ENCODE results near the gene SINHCAF. TPM values are rescaled to one million over a fixed set of nuclear protein-coding genes. Genes with fewer than 3 reads are reported as not detected.

SINHCAF gene
- total RNA-seq, 2 donors from 2014 or later, result 22.4 to 34.7 TPM

GRCh38 chr12:31326736-31327659, 1.0 kb upstream of the SINHCAF start:
- TF ChIP-seq CTCF (IDR thresholded peaks at IDR 0.05), result no peak
- Histone ChIP-seq H3K36me3 (no peaks in the 10 kb centered on the region), H3K4me1 (peaks cover 0 to 22% of the 10 kb centered on the region in 2 donors), H3K4me3 (peak overlapping the region; percentile 56 to 81), H3K27ac (peak overlapping the region; percentile 73 to 83), H3K27me3 (no peaks in the 10 kb centered on the region), H3K9me3 (no peaks in the 10 kb centered on the region)
- no peak for DNase-seq (ENCODE audit: low spot score)

- Histone ChIP-seq H3K4me3 (peak overlapping the region; percentile 56 to 81), H3K36me3 (no peaks in the 10 kb centered on the region), H3K9me3 (no peaks in the 10 kb centered on the region), H3K4me1 (peaks cover 0 to 22% of the 10 kb centered on the region in 2 donors), H3K27me3 (no peaks in the 10 kb centered on the region), H3K27ac (peak overlapping the region; percentile 73 to 83)
- no peak for DNase-seq (ENCODE audit: low spot score)
- TF ChIP-seq CTCF (IDR thresholded peaks at IDR 0.05), result no peak
Measured at GRCh38 chr12:31325524-31325875, 450 bp downstream of the SINHCAF start.

- no peak for TF ChIP-seq CTCF (IDR thresholded peaks at IDR 0.05)
- H3K4me1 ChIP-seq, result peaks cover 0 to 22% of the 10 kb centered on the region in 2 donors
- DNase-seq (ENCODE audit: low spot score), result peak; percentile 68
Measured at GRCh38 chr12:31324845-31325523, 966 bp downstream of the SINHCAF start.

DNA sequence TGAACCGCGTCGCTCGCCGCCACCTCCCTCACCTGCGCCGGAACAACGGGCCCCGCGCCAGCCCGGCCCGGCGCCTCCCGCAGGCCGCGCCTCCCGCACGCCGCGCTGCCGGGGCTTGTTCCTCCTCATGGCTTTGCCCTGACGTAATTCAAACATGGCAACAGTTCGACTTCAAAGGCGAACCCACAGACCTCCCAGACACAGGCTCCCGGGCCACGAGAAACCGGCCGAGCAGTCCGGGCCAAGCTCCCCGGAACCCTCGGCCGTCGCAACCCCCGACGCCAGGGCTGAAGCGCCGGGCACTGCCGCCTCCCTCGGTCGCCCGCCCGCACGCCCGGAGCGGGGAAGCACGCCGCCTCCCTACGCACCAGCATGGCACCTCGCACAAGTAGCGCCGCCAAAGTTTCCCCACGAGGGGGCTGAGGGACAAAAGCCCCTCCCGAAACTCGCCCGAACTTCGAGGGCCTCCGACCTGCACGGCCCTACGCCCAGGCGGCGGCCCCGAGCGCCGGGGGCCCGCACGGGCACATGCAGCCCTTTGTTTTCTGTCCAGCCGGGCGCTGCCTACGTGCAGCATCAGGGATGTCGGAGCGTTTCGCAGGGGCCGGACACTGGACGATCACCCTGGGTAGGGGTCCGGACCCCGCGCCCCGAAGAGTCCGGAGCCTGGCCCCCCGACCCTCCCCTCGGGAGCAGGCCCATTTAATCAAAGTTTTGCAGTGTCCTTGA, 1.7 kb downstream of the SINHCAF start:
- H3K4me1 ChIP-seq, result peaks cover 0 to 22% of the 10 kb centered on the region in 2 donors
- no peak for TF ChIP-seq CTCF (IDR thresholded peaks at IDR 0.05)
- peak overlapping the region; percentile 73 to 83 for H3K27ac ChIP-seq
- H3K4me3 ChIP-seq, result peak overlapping the region; percentile 56 to 81
- no peaks in the 10 kb centered on the region for H3K36me3 ChIP-seq
- no peaks in the 10 kb centered on the region for H3K9me3 ChIP-seq
- peak; percentile 64 for DNase-seq (ENCODE audit: low spot score)
- H3K27me3 ChIP-seq, result no peaks in the 10 kb centered on the region

More at GRCh38 chr12:31324845-31325523, 966 bp downstream of the SINHCAF start:
- H3K9me3 ChIP-seq, result no peaks in the 10 kb centered on the region
- H3K36me3 ChIP-seq, result no peaks in the 10 kb centered on the region
- peak overlapping the region; percentile 73 to 83 for H3K27ac ChIP-seq
- peak overlapping the region; percentile 56 to 81 for H3K4me3 ChIP-seq
- no peaks in the 10 kb centered on the region for H3K27me3 ChIP-seq

DNA sequence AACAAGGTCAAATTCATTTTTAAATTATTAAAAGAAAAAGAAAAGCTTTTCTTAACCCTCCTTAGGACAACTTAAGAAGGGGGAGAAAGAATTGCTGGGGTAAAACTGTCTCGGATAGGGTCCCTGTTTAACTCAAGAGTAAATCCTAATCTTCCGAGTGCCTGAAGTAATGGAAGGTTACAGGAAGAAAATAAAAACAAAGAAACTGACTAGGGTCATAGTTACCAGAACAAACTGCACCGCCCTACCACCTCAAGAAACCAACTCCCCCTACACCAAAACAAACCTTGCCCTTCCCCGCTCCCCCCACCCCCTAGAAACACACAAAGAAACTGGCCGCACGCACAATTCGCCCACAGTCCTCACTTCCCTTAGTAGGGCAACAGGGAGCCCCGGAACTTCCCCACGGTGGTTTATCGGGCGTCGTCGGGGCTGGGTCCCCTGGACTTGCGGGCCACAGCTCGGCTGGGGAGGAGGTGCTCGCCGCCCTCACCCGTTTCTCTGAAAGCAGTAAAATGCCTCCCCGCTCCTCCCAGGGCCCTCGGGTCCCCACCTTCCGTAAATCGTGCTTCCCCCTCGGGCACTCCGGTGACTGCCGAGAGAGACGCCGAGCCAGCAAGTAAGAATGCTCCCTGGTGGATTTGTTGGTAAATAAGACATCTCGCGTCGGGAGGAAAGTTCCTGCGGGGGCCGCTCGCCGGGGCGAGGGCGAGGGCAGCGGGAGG, 2.4 kb downstream of the SINHCAF start:
- Histone ChIP-seq H3K27me3 (no peaks in the 10 kb centered on the region), H3K4me3 (peak overlapping the region; percentile 56 to 81), H3K27ac (peak overlapping the region; percentile 73 to 83), H3K4me1 (peaks cover 0 to 22% of the 10 kb centered on the region in 2 donors), H3K36me3 (no peaks in the 10 kb centered on the region), H3K9me3 (no peaks in the 10 kb centered on the region)
- no peak for DNase-seq (ENCODE audit: low spot score)
- no peak for TF ChIP-seq CTCF (IDR thresholded peaks at IDR 0.05)

Measured in right atrium auricular region (tissue), 2 donors.